Caco-2 (cell line): Measurements from ENCODE around the gene ZNF207. TPM values are rescaled to one million over a fixed set of nuclear protein-coding genes. Genes with fewer than 3 reads are reported as not detected.

ENCODE experiments used
- Bru-seq: library from RNA; stranded (reverse); fragments of 400-500 nt; gene quantifications from one replicate; lab custom pipeline; 2021; lab: Mats Ljungman, UMichigan
- BruChase-seq, 2 experiments: library from RNA; stranded (reverse); fragments of 400-500 nt; gene quantifications; one replicate each; lab custom pipeline; 2021; lab: Mats Ljungman, UMichigan
- BruUV-seq: library from RNA; stranded (reverse); fragments of 400-500 nt; replicated peaks from 2 replicates; lab custom pipeline; 2021; lab: Mats Ljungman, UMichigan
- CTCF ChIA-PET: fragments of 300-600 bp; sonication (Branson Sonifier 250); formaldehyde crosslinking; loops from one replicate; lab custom pipeline; 2022; ENCODE audit warnings: antibody characterized with exemption; lab: Charles Lee
- POLR2A ChIA-PET: fragments of 300-600 bp; sonication (Branson Sonifier 250); formaldehyde crosslinking; loops from one replicate; lab custom pipeline; 2022; ENCODE audit warnings: antibody characterized with exemption; lab: Charles Lee
- DNase-seq, 2 experiments: peaks; one replicate each; pipeline versions ENCODE4 v3.0.0 to v3.0.0-alpha.2; 2020 to 2022
- H3K27me3 ChIP-seq: replicated peaks from 2 replicates; pipeline ENCODE4 v1.6.0; 2011; ENCODE audit warnings: low read length; ENCODE audit not compliant: control insufficient read depth, insufficient read depth
- H3K36me3 ChIP-seq: 2 replicates; pipeline ENCODE4 v1.5.1; 2011; ENCODE audit warnings: low read length; ENCODE audit not compliant: control insufficient read depth, insufficient read depth
- H3K4me1 ChIP-seq: fragments of 250-450 bp; sonication (Bioruptor Pico); 2 replicates; pipeline ENCODE4 v1.5.1; 2020; ENCODE audit warnings: mild to moderate bottlenecking
- H3K4me3 ChIP-seq: 2 replicates; pipeline ENCODE4 v1.5.1; 2011; ENCODE audit warnings: low read depth, mild to moderate bottlenecking, control low read depth, low read length
- H3K9me3 ChIP-seq: fragments of 250-450 bp; sonication (Bioruptor Pico); 2 replicates; pipeline ENCODE4 v1.5.1; 2020; ENCODE audit warnings: mild to moderate bottlenecking, moderate library complexity
- H3K27ac Mint-ChIP-seq: one replicate; pipeline ENCODE4 v1.8.0; 2022; ENCODE audit warnings: mixed read lengths; ENCODE audit not compliant: unreplicated experiment
- H3K27me3 Mint-ChIP-seq: one replicate; pipeline ENCODE4 v1.8.0; 2022; ENCODE audit warnings: mixed read lengths; ENCODE audit not compliant: insufficient read depth, unreplicated experiment
- H3K36me3 Mint-ChIP-seq: one replicate; pipeline ENCODE4 v1.8.0; 2022; ENCODE audit warnings: mild to moderate bottlenecking, mixed read lengths; ENCODE audit not compliant: insufficient read depth, unreplicated experiment
- H3K4me1 Mint-ChIP-seq: one replicate; pipeline ENCODE4 v1.8.0; 2022; ENCODE audit warnings: low read depth, mixed read lengths; ENCODE audit not compliant: unreplicated experiment
- H3K4me3 Mint-ChIP-seq: one replicate; pipeline ENCODE4 v1.8.0; 2022; ENCODE audit warnings: mild to moderate bottlenecking, moderate library complexity, mixed read lengths; ENCODE audit not compliant: unreplicated experiment
- H3K9me3 Mint-ChIP-seq: one replicate; pipeline ENCODE4 v1.8.0; 2022; ENCODE audit warnings: mixed read lengths; ENCODE audit not compliant: unreplicated experiment
- intact Hi-C: fragments of 100-400 bp; cut with micrococcal nuclease; formaldehyde crosslinking; loops from one replicate; pipeline ENCODE4 v1.10.0; 2022; ENCODE audit not compliant: unreplicated experiment
- long read RNA-seq: library from polyadenylated mRNA; stranded (forward); transcript quantifications from one replicate; pipeline ENCODE4 v2.0.0, GENCODE V29; 2022
- total RNA-seq: library from RNA; stranded (reverse); gene quantifications from 2 replicates; pipeline ENCODE4 v1.2.3, GENCODE V29; 2022
- TF ChIP-seq, protein P1 (sequence below), 2 experiments: fragments of 200-600 bp in 1 of 2; IDR thresholded peaks; 1 replicate in 1 of 2; 2 replicates in 1 of 2; pipeline versions ENCODE4 v1.5.1 to v1.8.0; 2011 to 2022; ENCODE audit warnings: antibody characterized with exemption in 1 of 2, control low read depth in 1 of 2, inconsistent platforms in 1 of 2, low read depth in 1 of 2, low read length in 1 of 2, mild to moderate bottlenecking in 1 of 2, moderate library complexity in 1 of 2; ENCODE audit not compliant: insufficient read depth in 1 of 2, severe bottlenecking in 1 of 2, unreplicated experiment in 1 of 2

ZNF207 gene
- total RNA-seq (211 and 213 TPM in 2 replicates), Bru-seq, nascent RNA (percentile 99 among the genes with signal in this experiment), BruChase-seq, experiment 1, labeled RNA remaining after a 2-hour chase (percentile 99 among the genes with signal in this experiment), BruChase-seq, experiment 2, labeled RNA remaining after a 6-hour chase (percentile 98 among the genes with signal in this experiment)
- long read RNA-seq, full-length matches to known transcripts, result 152 of 183 reads
- long read RNA-seq, partial matches to known transcripts, result 9 of 183 reads
- long read RNA-seq, other reads (novel, unspliced or antisense), result 22 of 183 reads

DNA sequence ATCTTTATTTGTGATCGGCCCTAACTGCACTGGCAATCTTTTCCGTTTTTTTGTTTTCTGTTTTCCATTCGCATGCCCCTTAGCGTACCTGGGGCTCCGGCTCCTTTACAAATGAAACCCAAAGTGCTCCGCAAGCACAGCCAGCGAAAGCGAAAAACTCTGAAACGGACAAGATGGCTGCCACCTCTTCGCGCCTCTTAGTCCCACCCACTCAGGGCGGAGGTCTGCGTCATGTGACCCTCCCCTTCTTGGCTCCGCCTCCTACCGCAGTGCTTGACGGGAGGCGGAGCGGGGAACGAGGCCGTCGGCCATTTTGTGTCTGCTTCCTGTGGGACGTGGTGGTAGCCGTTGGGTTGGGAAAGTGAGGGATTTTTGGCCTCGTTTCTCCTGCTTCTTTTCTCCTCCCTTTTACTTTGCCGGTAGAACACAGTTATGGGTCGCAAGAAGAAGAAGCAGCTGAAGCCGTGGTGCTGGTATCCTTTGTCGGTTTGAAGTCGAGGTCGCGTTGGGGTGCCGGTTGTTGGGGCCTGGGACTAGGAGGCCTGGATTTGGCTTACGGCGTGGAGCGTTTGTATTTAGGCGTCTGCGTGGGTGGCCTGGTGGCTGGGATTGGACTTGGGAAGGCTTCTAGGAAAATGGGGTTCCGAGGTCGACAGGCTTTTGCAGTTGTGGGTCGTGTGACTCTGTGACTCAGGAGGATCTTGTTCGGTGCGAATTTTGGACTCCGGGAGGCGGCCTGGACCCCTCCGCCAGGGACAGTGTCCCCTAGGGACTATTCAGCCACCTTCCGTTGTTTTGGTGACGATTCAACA lies at the start of gene ZNF207:
TSS of gene ZNF207 (plus strand) at position 304 of the 812 bp plus-strand sequence. CDS start at position 433, 129 bp downstream.
- H3K36me3 Mint-ChIP-seq, result peaks cover 56% of the 10 kb centered on the region
- ChIA-PET CTCF (no interaction called here), POLR2A (interaction anchor here (1.7 kb wide), 1 partner anchor 8 kb away, joined by 4 read pairs; the partner anchor contains the start of gene C17orf75)
- no peaks in the 10 kb centered on the region for H3K27me3 Mint-ChIP-seq
- peaks cover 1% of the 10 kb centered on the region for H3K4me1 Mint-ChIP-seq
- Histone ChIP-seq H3K4me3 (peak within 1 kb of the TSS; percentile 75), H3K9me3 (no peaks in the 10 kb centered on the region), H3K36me3 (peaks cover 2% of the 10 kb centered on the region; the same call in 1 of the 2 replicates), H3K4me1 (peaks cover 26% of the 10 kb centered on the region), H3K27me3 (no peaks in the 10 kb centered on the region)
- TF ChIP-seq, protein P1, sequence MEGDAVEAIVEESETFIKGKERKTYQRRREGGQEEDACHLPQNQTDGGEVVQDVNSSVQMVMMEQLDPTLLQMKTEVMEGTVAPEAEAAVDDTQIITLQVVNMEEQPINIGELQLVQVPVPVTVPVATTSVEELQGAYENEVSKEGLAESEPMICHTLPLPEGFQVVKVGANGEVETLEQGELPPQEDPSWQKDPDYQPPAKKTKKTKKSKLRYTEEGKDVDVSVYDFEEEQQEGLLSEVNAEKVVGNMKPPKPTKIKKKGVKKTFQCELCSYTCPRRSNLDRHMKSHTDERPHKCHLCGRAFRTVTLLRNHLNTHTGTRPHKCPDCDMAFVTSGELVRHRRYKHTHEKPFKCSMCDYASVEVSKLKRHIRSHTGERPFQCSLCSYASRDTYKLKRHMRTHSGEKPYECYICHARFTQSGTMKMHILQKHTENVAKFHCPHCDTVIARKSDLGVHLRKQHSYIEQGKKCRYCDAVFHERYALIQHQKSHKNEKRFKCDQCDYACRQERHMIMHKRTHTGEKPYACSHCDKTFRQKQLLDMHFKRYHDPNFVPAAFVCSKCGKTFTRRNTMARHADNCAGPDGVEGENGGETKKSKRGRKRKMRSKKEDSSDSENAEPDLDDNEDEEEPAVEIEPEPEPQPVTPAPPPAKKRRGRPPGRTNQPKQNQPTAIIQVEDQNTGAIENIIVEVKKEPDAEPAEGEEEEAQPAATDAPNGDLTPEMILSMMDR (IDR thresholded peaks at IDR 0.05; ENCODE audit: insufficient read depth in 1 of 2, low read depth in 1 of 2, low read length in 1 of 2, severe bottlenecking in 1 of 2, unreplicated experiment in 1 of 2), result no peak
- peak; percentile 96 to 97 for DNase-seq
- H3K4me3 Mint-ChIP-seq, result peak within 1 kb of the TSS; percentile 90
- H3K27ac Mint-ChIP-seq, result peak within 1 kb of the TSS; percentile 99
- TSS peak; percentile 82 for BruUV-seq
- no peaks in the 10 kb centered on the region for H3K9me3 Mint-ChIP-seq
- intact Hi-C loops, result loop anchor here (5.0 kb wide), 1 partner anchor 92 kb away; the partner anchor contains the start of gene PSMD11

GRCh38 chr17:32302037-32302436 lies 47.9 kb upstream of the ZNF207 start:
- Histone ChIP-seq H3K9me3 (no peaks in the 10 kb centered on the region), H3K4me3 (no peak overlapping the region), H3K4me1 (peaks cover 14% of the 10 kb centered on the region; the same call in 1 of the 2 replicates), H3K36me3 (no peaks in the 10 kb centered on the region), H3K27me3 (no peaks in the 10 kb centered on the region)
- H3K4me1 Mint-ChIP-seq, result peaks cover 6% of the 10 kb centered on the region
- TF ChIP-seq, protein P1 (IDR thresholded peaks at IDR 0.05; ENCODE audit: insufficient read depth in 1 of 2, low read depth in 1 of 2, low read length in 1 of 2, severe bottlenecking in 1 of 2, unreplicated experiment in 1 of 2), result no peak
- ChIA-PET CTCF (no interaction called here), POLR2A (no interaction called here)
- H3K36me3 Mint-ChIP-seq, result no peaks in the 10 kb centered on the region
- no peak overlapping the region for H3K4me3 Mint-ChIP-seq
- peak overlapping the region; percentile 13 for H3K27ac Mint-ChIP-seq
- intact Hi-C loops, result no loop called here
- BruUV-seq, result no TSS peak
- no peaks in the 10 kb centered on the region for H3K27me3 Mint-ChIP-seq
- DNase-seq, result peak; percentile 44 to 59
- no peaks in the 10 kb centered on the region for H3K9me3 Mint-ChIP-seq
